GM12878 (cell line): ENCODE measurements around the gene UROD.
A peak's percentile ranks its signal among the peaks of the same experiment; 100 is the strongest.

ENCODE experiments used
- BACH1 ChIP-seq: fragments of 450-650 bp; IDR thresholded peaks from 2 replicates; pipeline ENCODE4 v1.6.1; 2017; ENCODE audit warnings: mild to moderate bottlenecking, borderline replicate concordance
- ETV6 ChIP-seq, 2 experiments: fragments of 450-650 bp in 1 of 2; IDR thresholded peaks in 1 of 2; conservative IDR thresholded peaks in 1 of 2; 2 replicates each; pipeline ENCODE4 v1.6.1; 2014; ENCODE audit warnings: antibody characterized with exemption in 1 of 2, borderline replicate concordance in 1 of 2, low read depth in 1 of 2, mild to moderate bottlenecking in 1 of 2, moderate library complexity in 1 of 2
- IKZF1 ChIP-seq: fragments of 450-650 bp; conservative IDR thresholded peaks from 2 replicates; pipeline ENCODE4 v1.6.1; 2017; ENCODE audit warnings: antibody characterized with exemption, mild to moderate bottlenecking
- POLR2A ChIP-seq: IDR thresholded peaks from 2 replicates; pipeline ENCODE4 v1.6.1; 2011; ENCODE audit warnings: low read depth, mild to moderate bottlenecking, low read length
- PRDM15 ChIP-seq: fragments of 450-650 bp; formaldehyde crosslinking; IDR thresholded peaks from 2 replicates; pipeline ENCODE4 v1.4.0; 2020; ENCODE audit warnings: mild to moderate bottlenecking, moderate library complexity
- SREBF1 ChIP-seq: IDR thresholded peaks from 2 replicates; pipeline ENCODE4 v1.6.1; 2012; ENCODE audit warnings: mild to moderate bottlenecking, low read length
- TARDBP ChIP-seq: IDR thresholded peaks from 2 replicates; pipeline ENCODE4 v1.6.1; 2016; ENCODE audit warnings: borderline replicate concordance
- TF ChIP-seq, protein P1 (sequence below), 3 experiments: IDR thresholded peaks in 2 of 3; conservative IDR thresholded peaks in 1 of 3; 2 replicates each; pipeline ENCODE4 v1.5.1; 2011; ENCODE audit warnings: low read depth in 3 of 3, low read length in 3 of 3, mild to moderate bottlenecking in 3 of 3, control low read depth in 2 of 3, moderate library complexity in 2 of 3, inconsistent platforms in 1 of 3, mixed read lengths in 1 of 3; ENCODE audit not compliant: control insufficient read depth in 2 of 3, insufficient read depth in 1 of 3; ENCODE audit errors: extremely low read depth in 1 of 3

DNA sequence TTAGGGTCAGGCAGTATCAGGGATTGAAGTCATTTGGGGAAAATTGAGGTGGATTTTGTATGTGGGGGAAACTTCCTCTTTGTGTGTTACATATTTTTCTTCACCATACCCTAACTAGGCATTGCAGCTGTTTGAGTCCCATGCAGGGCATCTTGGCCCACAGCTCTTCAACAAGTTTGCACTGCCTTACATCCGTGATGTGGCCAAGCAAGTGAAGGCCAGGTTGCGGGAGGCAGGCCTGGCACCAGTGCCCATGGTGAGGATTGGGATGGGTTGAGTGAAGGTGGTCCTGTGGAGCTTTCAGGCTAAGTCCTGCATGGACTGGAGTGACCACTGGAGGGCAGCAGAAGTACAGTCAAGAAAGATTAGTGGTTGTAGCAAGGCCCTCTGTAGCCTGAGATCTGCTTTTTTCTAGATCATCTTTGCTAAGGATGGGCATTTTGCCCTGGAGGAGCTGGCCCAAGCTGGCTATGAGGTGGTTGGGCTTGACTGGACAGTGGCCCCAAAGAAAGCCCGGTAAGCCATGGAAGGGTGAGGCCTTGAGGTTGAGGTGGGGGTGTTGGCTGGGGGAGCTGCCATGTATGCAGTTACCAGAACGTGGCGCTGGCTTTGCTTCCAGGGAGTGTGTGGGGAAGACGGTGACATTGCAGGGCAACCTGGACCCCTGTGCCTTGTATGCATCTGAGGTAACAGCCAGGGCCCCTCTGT lies 2.4 kb downstream of the UROD start:
- TF ChIP-seq POLR2A, result 0 out of 2 replicates have a peak, but pooled peaks have one; percentile 3
- no peak for TF ChIP-seq SREBF1
- no peak for TF ChIP-seq BACH1
- TF ChIP-seq ETV6 (conservative IDR thresholded peaks at IDR 0.05 in 1 of 2, IDR thresholded peaks at IDR 0.05 in 1 of 2; ENCODE audit: borderline replicate concordance in 1 of 2, low read depth in 1 of 2), result no peak
- TF ChIP-seq, protein P1, sequence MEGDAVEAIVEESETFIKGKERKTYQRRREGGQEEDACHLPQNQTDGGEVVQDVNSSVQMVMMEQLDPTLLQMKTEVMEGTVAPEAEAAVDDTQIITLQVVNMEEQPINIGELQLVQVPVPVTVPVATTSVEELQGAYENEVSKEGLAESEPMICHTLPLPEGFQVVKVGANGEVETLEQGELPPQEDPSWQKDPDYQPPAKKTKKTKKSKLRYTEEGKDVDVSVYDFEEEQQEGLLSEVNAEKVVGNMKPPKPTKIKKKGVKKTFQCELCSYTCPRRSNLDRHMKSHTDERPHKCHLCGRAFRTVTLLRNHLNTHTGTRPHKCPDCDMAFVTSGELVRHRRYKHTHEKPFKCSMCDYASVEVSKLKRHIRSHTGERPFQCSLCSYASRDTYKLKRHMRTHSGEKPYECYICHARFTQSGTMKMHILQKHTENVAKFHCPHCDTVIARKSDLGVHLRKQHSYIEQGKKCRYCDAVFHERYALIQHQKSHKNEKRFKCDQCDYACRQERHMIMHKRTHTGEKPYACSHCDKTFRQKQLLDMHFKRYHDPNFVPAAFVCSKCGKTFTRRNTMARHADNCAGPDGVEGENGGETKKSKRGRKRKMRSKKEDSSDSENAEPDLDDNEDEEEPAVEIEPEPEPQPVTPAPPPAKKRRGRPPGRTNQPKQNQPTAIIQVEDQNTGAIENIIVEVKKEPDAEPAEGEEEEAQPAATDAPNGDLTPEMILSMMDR (IDR thresholded peaks at IDR 0.05 in 2 of 3, conservative IDR thresholded peaks at IDR 0.05 in 1 of 3; ENCODE audit: control insufficient read depth in 2 of 3, extremely low read depth in 1 of 3, insufficient read depth in 1 of 3, low read depth in 3 of 3, low read length in 3 of 3), result peak; percentile 84 to 92 (median 91)
- no peak for TF ChIP-seq IKZF1
- TF ChIP-seq TARDBP, result no peak
- TF ChIP-seq PRDM15 (CRISPR knock-in tag), result no peak
